CD14-positive monocyte (primary cell): ENCODE data around the gene PTPN14. TPM values are rescaled to one million over a fixed set of nuclear protein-coding genes. Genes with fewer than 3 reads are reported as not detected.
A peak's percentile ranks its signal among the peaks of the same experiment; 100 is the strongest.

Experiments used
- DNase-seq, 3 donors: peaks; one replicate each; pipeline ENCODE4 v3.0.0-alpha.2; 2011 to 2022
- H2AFZ ChIP-seq: 2 replicates; pipeline ENCODE4 v1.6.0; 2012; ENCODE audit warnings: mild to moderate bottlenecking, low read depth, low read length, inconsistent platforms; ENCODE audit not compliant: insufficient read depth, poor library complexity, severe bottlenecking
- H3K27ac ChIP-seq, 2 donors: 1 replicate in 1 of 2; 2 replicates in 1 of 2; pipeline ENCODE4 v1.5.1; 2012 to 2013; ENCODE audit warnings: low read length in 2 of 2, control low read depth in 1 of 2, inconsistent platforms in 1 of 2, low read depth in 1 of 2, mild to moderate bottlenecking in 1 of 2
- H3K27me3 ChIP-seq, 2 donors: one replicate each; pipeline versions ENCODE4 v1.6.0 to v1.6.1; 2011 to 2013; ENCODE audit warnings: low read length in 2 of 2; ENCODE audit not compliant: control insufficient read depth in 2 of 2, insufficient read depth in 2 of 2
- H3K36me3 ChIP-seq, 2 donors: replicated peaks in 1 of 2; 1 replicate in 1 of 2; 2 replicates in 1 of 2; pipeline versions ENCODE4 v1.5.1 to v1.6.1; 2012 to 2013; ENCODE audit warnings: low read length in 2 of 2, control low read depth in 1 of 2, inconsistent platforms in 1 of 2, mild to moderate bottlenecking in 1 of 2; ENCODE audit not compliant: insufficient read depth in 2 of 2, control insufficient read depth in 1 of 2
- H3K4me1 ChIP-seq, 2 donors: 1 replicate in 1 of 2; 2 replicates in 1 of 2; pipeline versions ENCODE4 v1.5.1 to v1.6.1; 2012 to 2013; ENCODE audit warnings: low read length in 2 of 2, control low read depth in 1 of 2, inconsistent platforms in 1 of 2, mild to moderate bottlenecking in 1 of 2, moderate library complexity in 1 of 2; ENCODE audit not compliant: insufficient read depth in 2 of 2, control insufficient read depth in 1 of 2
- H3K4me2 ChIP-seq: replicated peaks from 2 replicates; pipeline ENCODE3; 2012; ENCODE audit warnings: low read length, moderate library complexity, mild to moderate bottlenecking; ENCODE audit not compliant: poor library complexity, severe bottlenecking; ENCODE audit errors: extremely low read depth
- H3K4me3 ChIP-seq, 3 experiments: fragments of 200-600 bp in 1 of 3; sonication (generic) in 1 of 3; replicated peaks in 1 of 3; 1 replicate in 2 of 3; 2 replicates in 1 of 3; pipeline ENCODE4 v1.5.1; 2011 to 2013; ENCODE audit warnings: low read length in 3 of 3, mild to moderate bottlenecking in 3 of 3, control low read depth in 2 of 3, low read depth in 2 of 3, inconsistent platforms in 1 of 3, moderate library complexity in 1 of 3
- H3K79me2 ChIP-seq: 2 replicates; pipeline ENCODE4 v1.6.0; 2012; ENCODE audit warnings: mild to moderate bottlenecking, control low read depth, inconsistent platforms, low read length, moderate library complexity; ENCODE audit not compliant: insufficient read depth
- H3K9ac ChIP-seq: 2 replicates; pipeline ENCODE4 v1.6.0; 2017; ENCODE audit warnings: low read length, mild to moderate bottlenecking; ENCODE audit not compliant: insufficient read depth, poor library complexity, severe bottlenecking
- H3K9me3 ChIP-seq, 2 donors: replicated peaks in 1 of 2; 1 replicate in 1 of 2; 2 replicates in 1 of 2; pipeline versions ENCODE4 v1.5.1 to v1.6.1; 2012 to 2013; ENCODE audit warnings: low read length in 2 of 2, control low read depth in 1 of 2; ENCODE audit not compliant: control insufficient read depth in 1 of 2, insufficient read depth in 1 of 2
- H4K20me1 ChIP-seq: 2 replicates; pipeline ENCODE4 v1.6.0; 2012; ENCODE audit warnings: mild to moderate bottlenecking, low read length, control low read depth, moderate library complexity; ENCODE audit not compliant: insufficient read depth
- H3K27ac Mint-ChIP-seq, 7 donors: one replicate each; pipeline ENCODE4 v1.8.0; 2020; ENCODE audit warnings: mild to moderate bottlenecking in 7 of 7, mixed read lengths in 7 of 7, moderate library complexity in 6 of 7, inconsistent platforms in 2 of 7
- H3K27me3 Mint-ChIP-seq, 3 donors: one replicate each; pipeline ENCODE4 v1.8.0; 2021 to 2022; ENCODE audit warnings: low read depth in 3 of 3, mild to moderate bottlenecking in 3 of 3, mixed read lengths in 3 of 3, moderate library complexity in 3 of 3, inconsistent platforms in 1 of 3
- H3K36me3 Mint-ChIP-seq, 2 donors: one replicate each; pipeline ENCODE4 v1.8.0; 2020; ENCODE audit warnings: mixed read lengths in 2 of 2, inconsistent platforms in 1 of 2, mild to moderate bottlenecking in 1 of 2
- H3K4me1 Mint-ChIP-seq: one replicate; pipeline ENCODE4 v1.8.0; 2020; ENCODE audit warnings: mild to moderate bottlenecking, mixed read lengths
- H3K4me3 Mint-ChIP-seq, 2 donors: one replicate each; pipeline ENCODE4 v1.8.0; 2020; ENCODE audit warnings: mild to moderate bottlenecking in 2 of 2, mixed read lengths in 2 of 2, moderate library complexity in 1 of 2
- H3K9me3 Mint-ChIP-seq, 7 donors: one replicate each; pipeline ENCODE4 v1.8.0; 2020 to 2022; ENCODE audit warnings: mixed read lengths in 7 of 7, mild to moderate bottlenecking in 6 of 7, moderate library complexity in 6 of 7, inconsistent platforms in 2 of 7
- WGBS: methylation state at CpG from one replicate; pipeline ENCODE4 v1.1.5; 2013; ENCODE audit warnings: missing lambda C conversion rate; ENCODE audit not compliant: insufficient coverage; 5-methylcytosine and 5-hydroxymethylcytosine counted together
- intact Hi-C, 2 donors: fragments of 100-400 bp; cut with micrococcal nuclease; formaldehyde crosslinking; loops; one replicate each; pipeline versions ENCODE4 v1.15.0 to v1.15.1; 2023
- polyA plus RNA-seq, 3 donors: library from polyadenylated mRNA; depleted of rRNA in 1 of 3; unstranded in 2 of 3; stranded (reverse) in 1 of 3; fragments of 300-500 nt in 2 of 3; fragments of >200 nt in 1 of 3; fragmentation: Illumina TruSeq in 2 of 3; gene quantifications; 1 replicate in 2 of 3; 2 replicates in 1 of 3; pipeline ENCODE4 v1.2.3, GENCODE V29; 2012 to 2021
- TF ChIP-seq, protein P1 (sequence below): fragments of 200-600 bp; IDR thresholded peaks from one replicate; pipeline ENCODE4 v1.8.0; 2022; ENCODE audit warnings: antibody characterized with exemption, mild to moderate bottlenecking

Gene PTPN14
- polyA plus RNA-seq, 3 donors: 0.01 TPM; not detected in 1

DNA sequence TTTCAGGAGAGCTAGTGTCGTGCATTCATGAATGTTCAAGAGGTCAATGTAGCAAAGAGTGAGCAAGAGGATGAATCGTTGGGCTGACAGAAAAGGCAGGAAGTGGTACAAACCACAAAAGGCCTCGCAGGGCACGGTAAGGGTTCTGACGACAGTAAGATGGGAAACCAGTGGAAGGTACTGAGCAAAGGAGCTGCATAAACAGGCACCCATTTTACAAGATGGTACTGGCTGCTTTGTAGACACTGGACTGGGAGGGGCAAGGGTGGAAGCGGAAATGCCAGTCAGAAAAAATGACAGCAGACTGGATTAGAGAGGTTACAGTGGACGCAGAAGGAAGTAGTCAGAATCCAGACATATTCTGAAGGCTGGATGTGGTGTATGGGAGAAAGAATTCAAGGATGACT is 123.5 kb downstream of the PTPN14 start:
- Histone ChIP-seq H3K27ac (peak overlapping the region in 1 of 2 donors; percentile 45), H2AFZ (peak overlapping the region; percentile 64), H3K79me2 (no peaks in the 10 kb centered on the region), H3K9ac (peak overlapping the region; percentile 11), H3K9me3 (no peaks in the 10 kb centered on the region), H4K20me1 (no peaks in the 10 kb centered on the region), H3K36me3 (no peaks in the 10 kb centered on the region), H3K4me2 (peak overlapping the region; percentile 58), H3K4me3 (peak overlapping the region in 1 of 3 experiments; percentile 52), H3K4me1 (peaks cover 12 to 15% of the 10 kb centered on the region in 2 donors), H3K27me3 (no peaks in the 10 kb centered on the region)
- peak overlapping the region; percentile 37 to 50 for H3K4me3 Mint-ChIP-seq
- no peaks in the 10 kb centered on the region for H3K36me3 Mint-ChIP-seq
- peaks cover 0 to 3% (median 0%) of the 10 kb centered on the region in 3 donors for H3K27me3 Mint-ChIP-seq
- WGBS: 22% methylated on average over 7 of the region's 7 CpGs
- peak overlapping the region in 6 of 7 donors; percentile 46 to 92 (median 84) for H3K27ac Mint-ChIP-seq
- intact Hi-C loops: no loop called here
- H3K9me3 Mint-ChIP-seq: no peaks in the 10 kb centered on the region
- peak; percentile 45 to 79 (median 50) for DNase-seq
- H3K4me1 Mint-ChIP-seq: peaks cover 18% of the 10 kb centered on the region
- TF ChIP-seq, protein P1, sequence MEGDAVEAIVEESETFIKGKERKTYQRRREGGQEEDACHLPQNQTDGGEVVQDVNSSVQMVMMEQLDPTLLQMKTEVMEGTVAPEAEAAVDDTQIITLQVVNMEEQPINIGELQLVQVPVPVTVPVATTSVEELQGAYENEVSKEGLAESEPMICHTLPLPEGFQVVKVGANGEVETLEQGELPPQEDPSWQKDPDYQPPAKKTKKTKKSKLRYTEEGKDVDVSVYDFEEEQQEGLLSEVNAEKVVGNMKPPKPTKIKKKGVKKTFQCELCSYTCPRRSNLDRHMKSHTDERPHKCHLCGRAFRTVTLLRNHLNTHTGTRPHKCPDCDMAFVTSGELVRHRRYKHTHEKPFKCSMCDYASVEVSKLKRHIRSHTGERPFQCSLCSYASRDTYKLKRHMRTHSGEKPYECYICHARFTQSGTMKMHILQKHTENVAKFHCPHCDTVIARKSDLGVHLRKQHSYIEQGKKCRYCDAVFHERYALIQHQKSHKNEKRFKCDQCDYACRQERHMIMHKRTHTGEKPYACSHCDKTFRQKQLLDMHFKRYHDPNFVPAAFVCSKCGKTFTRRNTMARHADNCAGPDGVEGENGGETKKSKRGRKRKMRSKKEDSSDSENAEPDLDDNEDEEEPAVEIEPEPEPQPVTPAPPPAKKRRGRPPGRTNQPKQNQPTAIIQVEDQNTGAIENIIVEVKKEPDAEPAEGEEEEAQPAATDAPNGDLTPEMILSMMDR: no peak

DNA sequence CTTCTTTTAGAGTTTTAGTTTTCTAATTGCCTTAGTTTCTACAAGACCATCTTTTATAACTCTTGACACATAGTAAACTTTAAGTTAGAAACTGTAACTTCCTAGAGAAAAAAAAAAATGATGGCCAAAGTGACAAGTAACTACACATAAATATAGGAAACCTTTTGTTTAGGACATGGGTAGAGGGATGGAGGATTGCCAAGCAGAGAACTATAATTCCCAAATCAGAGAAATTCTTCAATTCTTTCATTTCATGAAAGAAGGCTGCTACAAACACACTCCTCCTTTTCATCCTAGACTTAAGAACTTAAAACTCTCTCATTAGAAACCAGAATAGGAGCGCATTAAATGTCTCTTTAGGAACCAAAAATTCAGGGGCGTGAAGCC is 125.0 kb downstream of the PTPN14 start:
- Histone ChIP-seq H3K4me3 (no peak overlapping the region), H3K9me3 (no peaks in the 10 kb centered on the region), H2AFZ (no peak overlapping the region), H3K27me3 (no peaks in the 10 kb centered on the region), H4K20me1 (no peaks in the 10 kb centered on the region), H3K4me1 (peaks cover 12 to 15% of the 10 kb centered on the region in 2 donors), H3K36me3 (no peaks in the 10 kb centered on the region), H3K27ac (no peak overlapping the region), H3K4me2 (no peak overlapping the region), H3K9ac (no peak overlapping the region), H3K79me2 (no peaks in the 10 kb centered on the region)
- DNase-seq: no peak
- no peaks in the 10 kb centered on the region for H3K36me3 Mint-ChIP-seq
- intact Hi-C loops: no loop called here
- peaks cover 0 to 3% (median 0%) of the 10 kb centered on the region in 3 donors for H3K27me3 Mint-ChIP-seq
- TF ChIP-seq, protein P1: no peak
- H3K9me3 Mint-ChIP-seq: peaks cover 0 to 3% (median 0%) of the 10 kb centered on the region in 7 donors
- no peak overlapping the region for H3K27ac Mint-ChIP-seq
- 100% methylated on average over 2 of the region's 2 CpGs for WGBS
- H3K4me3 Mint-ChIP-seq: no peak overlapping the region
- peaks cover 18% of the 10 kb centered on the region for H3K4me1 Mint-ChIP-seq
